ENCODE data around the gene SLC12A1. TPM values are rescaled to one million over a fixed set of nuclear protein-coding genes. Genes with fewer than 3 reads are reported as not detected.

SLC12A1 gene
- total RNA-seq, 1 experiment from 2014 or later: not detected

DNA sequence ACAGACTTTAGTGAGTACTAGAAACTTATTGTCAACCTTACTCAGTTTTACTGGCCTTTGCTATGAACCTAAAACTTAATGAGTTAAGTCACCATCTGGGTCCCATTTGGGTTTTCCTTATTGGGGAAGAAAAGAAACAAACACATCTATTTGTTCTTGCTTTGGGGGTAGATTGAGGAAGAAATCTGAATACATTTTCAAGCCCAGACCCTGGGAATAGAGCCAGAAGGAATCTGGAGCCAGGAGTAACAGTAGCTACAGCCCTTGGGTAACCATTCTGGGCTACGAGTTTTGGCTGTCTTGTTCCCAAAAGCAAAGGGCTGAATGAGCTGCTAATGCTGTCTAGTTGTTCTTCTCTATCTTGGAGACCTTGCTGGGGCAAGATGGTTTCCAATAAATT, 16.5 kb downstream of the SLC12A1 start:
- BruUV-seq (replicated peaks): no TSS peak
- H3K4me1 ChIP-seq (ENCODE audit: control insufficient read depth, insufficient read depth, low read length): no peaks in the 10 kb centered on the region
- no peak overlapping the region for H3K4me3 ChIP-seq (ENCODE audit: low read depth in 2 of 2, low read length in 2 of 2)
- peaks cover 11% of the 10 kb centered on the region for H3K27me3 ChIP-seq (ENCODE audit: control insufficient read depth, insufficient read depth, low read length)
- H3K9me3 ChIP-seq (ENCODE audit: control insufficient read depth, insufficient read depth, low read depth, low read length): no peaks in the 10 kb centered on the region
- in situ Hi-C loops (cut with HindIII; ENCODE audit: low pct_unique_long_range_greater_than_20kb, low sequenced_read_pairs): no loop called here
- no peak for TF ChIP-seq SIN3A (IDR thresholded peaks at IDR 0.05; ENCODE audit: borderline replicate concordance, insufficient read depth, low read depth, low read length)
- no peak for TF ChIP-seq REST (IDR thresholded peaks at IDR 0.05; ENCODE audit: insufficient read depth in 1 of 2, low read depth in 2 of 2, low read length in 1 of 2)
- TF ChIP-seq POLR2AphosphoS5 (IDR thresholded peaks at IDR 0.05; ENCODE audit: low read depth, low read length): no peak
- TF ChIP-seq TCF7L2 (IDR thresholded peaks at IDR 0.05; ENCODE audit: low read depth, low read length): no peak
- TF ChIP-seq, protein P1, sequence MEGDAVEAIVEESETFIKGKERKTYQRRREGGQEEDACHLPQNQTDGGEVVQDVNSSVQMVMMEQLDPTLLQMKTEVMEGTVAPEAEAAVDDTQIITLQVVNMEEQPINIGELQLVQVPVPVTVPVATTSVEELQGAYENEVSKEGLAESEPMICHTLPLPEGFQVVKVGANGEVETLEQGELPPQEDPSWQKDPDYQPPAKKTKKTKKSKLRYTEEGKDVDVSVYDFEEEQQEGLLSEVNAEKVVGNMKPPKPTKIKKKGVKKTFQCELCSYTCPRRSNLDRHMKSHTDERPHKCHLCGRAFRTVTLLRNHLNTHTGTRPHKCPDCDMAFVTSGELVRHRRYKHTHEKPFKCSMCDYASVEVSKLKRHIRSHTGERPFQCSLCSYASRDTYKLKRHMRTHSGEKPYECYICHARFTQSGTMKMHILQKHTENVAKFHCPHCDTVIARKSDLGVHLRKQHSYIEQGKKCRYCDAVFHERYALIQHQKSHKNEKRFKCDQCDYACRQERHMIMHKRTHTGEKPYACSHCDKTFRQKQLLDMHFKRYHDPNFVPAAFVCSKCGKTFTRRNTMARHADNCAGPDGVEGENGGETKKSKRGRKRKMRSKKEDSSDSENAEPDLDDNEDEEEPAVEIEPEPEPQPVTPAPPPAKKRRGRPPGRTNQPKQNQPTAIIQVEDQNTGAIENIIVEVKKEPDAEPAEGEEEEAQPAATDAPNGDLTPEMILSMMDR (IDR thresholded peaks at IDR 0.05): no peak
- intact Hi-C loops (cut with micrococcal nuclease; ENCODE audit: unreplicated experiment): no loop called here
- no peaks in the 10 kb centered on the region for H3K36me3 ChIP-seq (ENCODE audit: control insufficient read depth, insufficient read depth, low read length)
- no peak for DNase-seq (ENCODE audit: low read depth, low spot score)
- no peak overlapping the region for H3K27ac ChIP-seq (ENCODE audit: low read length)
- ATAC-seq: no peak
- POLR2A ChIA-PET: no interaction called here
- CTCF ChIA-PET: no interaction called here

DNA sequence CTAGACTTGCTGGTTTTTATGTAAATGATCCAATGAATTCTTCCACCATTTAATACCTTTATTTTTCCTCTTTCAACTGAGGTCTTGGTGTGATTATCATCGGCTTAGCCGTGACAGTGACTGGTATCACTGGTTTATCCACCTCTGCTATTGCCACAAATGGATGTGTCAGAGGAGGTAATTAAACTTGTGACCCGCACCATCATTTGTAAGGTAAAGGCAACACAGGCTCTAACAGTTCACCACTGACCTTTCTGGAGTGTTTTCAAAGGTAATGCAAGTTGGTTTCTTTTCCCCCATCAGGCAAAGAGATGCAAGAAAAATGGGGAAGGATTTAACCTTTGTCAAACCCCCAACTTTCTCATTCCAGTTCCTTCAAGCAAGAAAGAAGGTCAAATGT, 19.7 kb downstream of the SLC12A1 start:
- TF ChIP-seq TCF7L2 (IDR thresholded peaks at IDR 0.05; ENCODE audit: low read depth, low read length): no peak
- TF ChIP-seq, protein P1 (IDR thresholded peaks at IDR 0.05): no peak
- no peak for TF ChIP-seq REST (IDR thresholded peaks at IDR 0.05; ENCODE audit: insufficient read depth in 1 of 2, low read depth in 2 of 2, low read length in 1 of 2)
- TF ChIP-seq SIN3A (IDR thresholded peaks at IDR 0.05; ENCODE audit: borderline replicate concordance, insufficient read depth, low read depth, low read length): no peak
- Histone ChIP-seq H3K4me3 (ENCODE audit: low read depth in 2 of 2, low read length in 2 of 2) (no peak overlapping the region), H3K27me3 (ENCODE audit: control insufficient read depth, insufficient read depth, low read length) (peaks cover 11% of the 10 kb centered on the region), H3K4me1 (ENCODE audit: control insufficient read depth, insufficient read depth, low read length) (no peaks in the 10 kb centered on the region), H3K36me3 (ENCODE audit: control insufficient read depth, insufficient read depth, low read length) (no peaks in the 10 kb centered on the region), H3K9me3 (ENCODE audit: control insufficient read depth, insufficient read depth, low read depth, low read length) (no peaks in the 10 kb centered on the region), H3K27ac (ENCODE audit: low read length) (no peak overlapping the region)
- in situ Hi-C loops (cut with HindIII; ENCODE audit: low pct_unique_long_range_greater_than_20kb, low sequenced_read_pairs) (no loop called here), intact Hi-C loops (cut with micrococcal nuclease; ENCODE audit: unreplicated experiment) (no loop called here)
- CTCF ChIA-PET: no interaction called here
- no TSS peak for BruUV-seq (replicated peaks)
- DNase-seq (ENCODE audit: low read depth, low spot score): no peak
- no peak for ATAC-seq
- POLR2A ChIA-PET: interaction anchor here (0.5 kb wide), 1 partner anchor 509 kb away, joined by 3 read pairs; the partner anchor contains the start of gene SEMA6D

Data from Panc1 (cell line).